NCI-H2029 (cell line): ENCODE results near the gene SPAG16.

Source experiments
- DNase-seq: peaks from one replicate; lab custom pipeline; 2025; lab: John Stamatoyannopoulos, UW

Gene SPAG16

GRCh38 chr2:213411582-213412289, 127.5 kb downstream of the SPAG16 start:
- no peak for DNase-seq

- no peak for DNase-seq
These were observed 130.8 kb downstream of the SPAG16 start for GRCh38 chr2:213415093-213415492.

GRCh38 chr2:213416832-213417231, 132.6 kb downstream of the SPAG16 start:
- no peak for DNase-seq

- no peak for DNase-seq
These were observed 135.7 kb downstream of the SPAG16 start for GRCh38 chr2:213419980-213420379.

GRCh38 chr2:213420828-213421385, 136.6 kb downstream of the SPAG16 start:
- DNase-seq: no peak

GRCh38 chr2:213422211-213422610, 137.9 kb downstream of the SPAG16 start:
- DNase-seq: no peak

GRCh38 chr2:213425618-213426017, 141.4 kb downstream of the SPAG16 start:
- DNase-seq: no peak

GRCh38 chr2:213429516-213429915, 145.3 kb downstream of the SPAG16 start:
- DNase-seq: no peak

- DNase-seq: no peak
These were observed 159.7 kb downstream of the SPAG16 start for GRCh38 chr2:213443921-213444320.

GRCh38 chr2:213451542-213452239, 167.4 kb downstream of the SPAG16 start:
- DNase-seq: no peak

- no peak for DNase-seq
These were observed 171.2 kb downstream of the SPAG16 start for GRCh38 chr2:213455316-213456008.

GRCh38 chr2:213475433-213475832, 191.2 kb downstream of the SPAG16 start:
- no peak for DNase-seq

- no peak for DNase-seq
These were observed 192.4 kb downstream of the SPAG16 start for GRCh38 chr2:213476641-213477040.

GRCh38 chr2:213490087-213490486, 205.8 kb downstream of the SPAG16 start:
- DNase-seq: no peak

GRCh38 chr2:213491376-213491775, 207.1 kb downstream of the SPAG16 start:
- no peak for DNase-seq

- DNase-seq: no peak
These were observed 212.0 kb downstream of the SPAG16 start for GRCh38 chr2:213496226-213496625.

GRCh38 chr2:213500881-213501280, 216.6 kb downstream of the SPAG16 start:
- DNase-seq: no peak

- DNase-seq: no peak
These were observed 239.9 kb downstream of the SPAG16 start for GRCh38 chr2:213524164-213524563.

GRCh38 chr2:213537579-213537978, 253.3 kb downstream of the SPAG16 start:
- no peak for DNase-seq

- no peak for DNase-seq
These were observed 260.7 kb downstream of the SPAG16 start for GRCh38 chr2:213544940-213545339.

- no peak for DNase-seq
These were observed 261.2 kb downstream of the SPAG16 start for GRCh38 chr2:213545481-213545880.

- DNase-seq: peak; percentile 42
These were observed 261.8 kb downstream of the SPAG16 start for GRCh38 chr2:213545964-213546475.
